Amniotic epithelial cell (primary cell): Measurements from ENCODE around the gene HMGCS1.
"Not testable (repeated sequence)": the region's sequence is repeated elsewhere in the genome, so short reads cannot be mapped to it uniquely, and the experiment has no call there.

ENCODE experiments used
- DNase-seq: peaks from one replicate; pipeline ENCODE4 v3.0.0-alpha.2; 2010; ENCODE audit warnings: low read depth

The HMGCS1 gene

GRCh38 chr5:43313035-43313853 lies at the start of gene HMGCS1:
TSS of gene HMGCS1 (minus strand) at chr5:43313412. CDS start at chr5:43298965, 14,447 bp downstream.
- DNase-seq: peak; percentile 100

DNA sequence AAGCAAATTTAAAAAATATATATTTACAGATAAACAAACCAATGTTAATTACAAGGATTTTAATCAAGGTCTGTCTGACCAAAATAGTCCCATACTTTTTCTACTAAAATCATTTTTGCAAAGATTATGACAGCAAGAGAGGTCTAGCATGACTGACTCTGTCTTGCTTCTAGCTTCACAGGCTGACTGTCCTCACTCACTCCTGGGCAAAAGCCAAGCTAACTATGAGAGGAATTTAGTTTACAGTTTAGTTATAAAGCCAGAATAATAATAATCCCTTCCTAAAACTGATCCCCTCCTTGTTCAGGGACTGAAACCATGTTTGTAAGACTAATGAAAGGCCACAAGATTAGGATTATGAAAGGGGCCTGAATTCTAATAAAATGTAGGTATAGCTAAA lies 45.5 kb upstream of the HMGCS1 start:
- DNase-seq: no peak

- DNase-seq: no peak
Observed at GRCh38 chr5:43358301-43358700, 45.1 kb upstream of the HMGCS1 start.

DNA sequence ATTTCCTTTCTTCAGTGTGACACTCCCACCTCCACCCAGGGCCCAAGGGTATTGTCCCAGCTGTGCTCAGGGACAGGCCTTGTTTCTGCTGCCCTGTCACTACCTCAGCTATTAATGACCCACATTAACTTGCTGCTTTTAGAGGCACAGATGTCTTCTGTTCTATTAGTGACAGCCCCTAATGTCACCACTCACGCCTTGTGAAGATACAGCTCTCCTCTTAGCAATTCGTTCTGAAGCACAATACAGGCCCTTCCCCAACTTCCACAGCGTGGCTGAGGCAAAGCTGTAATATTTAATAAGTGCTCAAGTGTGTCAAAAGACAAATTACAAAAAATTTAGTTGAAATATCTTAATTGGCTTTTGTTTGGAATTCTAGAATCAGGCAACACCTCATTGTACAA lies 44.7 kb upstream of the HMGCS1 start:
- DNase-seq: no peak

DNA sequence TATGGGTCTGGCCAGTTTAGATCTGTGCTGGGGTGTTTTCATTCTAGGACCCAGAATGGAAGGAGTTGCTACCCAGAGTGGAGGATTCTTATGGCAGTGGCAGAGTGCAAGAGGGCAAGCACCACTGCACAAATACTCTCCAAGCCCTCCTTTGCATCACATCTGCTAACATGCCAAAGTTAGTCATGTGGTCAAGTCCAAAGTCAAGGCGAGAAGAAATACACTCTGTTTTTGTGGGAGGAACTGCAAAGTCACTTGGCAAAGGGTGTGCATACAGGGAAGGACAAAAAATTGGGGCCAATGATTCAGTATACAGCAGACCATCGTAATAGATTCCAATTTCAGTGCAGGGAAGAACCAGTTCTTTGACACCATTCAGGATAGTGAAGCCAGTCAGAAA lies 43.9 kb upstream of the HMGCS1 start:
- DNase-seq: no peak

GRCh38 chr5:43354774-43355173 lies 41.6 kb upstream of the HMGCS1 start:
- DNase-seq: no peak

DNA sequence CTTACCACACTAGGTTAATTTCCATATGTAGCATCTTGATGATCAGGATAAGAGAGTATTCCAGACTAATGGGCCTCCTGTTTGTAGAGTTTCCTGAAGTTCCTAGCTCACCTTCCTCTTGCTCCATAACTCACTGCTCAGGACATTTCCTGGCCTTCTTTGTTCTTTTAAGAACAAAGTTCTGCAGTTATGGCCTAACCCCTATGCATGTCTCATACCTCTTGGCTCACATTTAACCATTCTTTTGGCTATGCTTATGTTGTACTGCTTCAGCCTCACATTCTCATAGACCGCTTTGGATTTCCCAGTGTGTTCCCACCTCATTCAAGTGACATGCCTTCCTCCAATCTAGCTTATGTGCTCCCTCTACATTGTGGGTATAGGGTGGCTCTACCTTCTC lies 40.5 kb upstream of the HMGCS1 start:
- DNase-seq: no peak

DNA sequence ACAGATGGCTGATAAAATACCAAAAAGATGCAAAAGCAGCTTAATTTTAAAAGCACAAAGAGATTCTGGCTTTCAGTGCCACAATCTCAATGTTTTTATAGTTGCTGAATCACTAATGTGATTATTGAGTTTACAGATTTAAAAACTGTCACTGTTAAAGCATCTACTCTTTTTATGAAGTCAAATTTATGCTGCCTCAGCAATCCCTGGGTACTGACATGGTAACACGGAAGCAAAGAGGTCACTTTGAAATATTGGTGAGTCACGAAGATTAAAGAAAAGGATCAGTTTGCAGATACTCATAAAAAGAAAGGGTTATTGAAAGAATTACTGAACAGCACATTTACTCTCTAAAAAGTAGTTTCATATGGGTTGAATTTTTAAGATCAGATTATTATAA lies 39.7 kb upstream of the HMGCS1 start:
- no peak for DNase-seq

- DNase-seq: no peak
Observed at GRCh38 chr5:43352131-43352530, 38.9 kb upstream of the HMGCS1 start.

DNA sequence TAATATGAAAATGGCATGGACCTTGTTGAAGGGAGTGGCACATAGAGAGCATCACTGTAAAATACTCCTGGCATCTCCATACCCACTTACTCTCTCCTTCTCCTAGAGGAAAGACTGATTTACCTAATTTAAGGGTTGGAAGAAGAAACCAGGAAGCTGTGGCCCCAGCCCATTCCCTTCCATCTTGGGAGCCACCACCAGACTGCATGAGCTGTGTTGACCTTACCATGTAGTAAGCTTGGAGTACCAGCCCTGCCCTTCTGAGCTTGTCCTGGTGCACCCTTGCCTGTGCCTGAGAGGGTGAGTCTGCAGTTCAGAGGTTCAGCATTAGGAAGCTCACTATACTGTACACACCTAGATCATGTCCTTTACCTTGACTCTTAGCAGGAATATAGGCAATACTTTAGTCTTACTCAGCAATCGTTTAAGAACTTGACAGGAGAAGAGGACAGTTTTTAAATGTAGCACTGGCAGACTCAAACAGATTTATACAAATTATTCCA lies 35.7 kb upstream of the HMGCS1 start:
- no peak for DNase-seq

DNA sequence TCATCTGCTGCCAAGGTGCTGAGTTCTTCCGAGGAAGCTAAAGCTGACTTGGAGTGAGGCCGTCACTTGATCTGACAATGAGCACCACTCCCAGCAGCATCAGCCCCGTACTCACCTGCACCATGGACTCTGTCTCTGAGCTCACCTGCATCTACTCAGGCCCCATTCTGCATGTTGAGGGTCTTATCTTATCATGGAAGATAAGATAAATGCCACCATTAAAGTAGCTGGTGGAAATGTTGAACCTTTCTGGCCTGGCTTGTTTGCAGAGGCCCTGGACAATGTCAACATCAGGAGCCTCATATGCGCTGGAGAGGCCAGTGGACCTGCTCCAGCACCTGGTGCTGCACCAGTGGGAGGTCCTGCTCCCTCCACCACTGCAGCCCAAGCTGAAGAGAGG lies 35.0 kb upstream of the HMGCS1 start:
- DNase-seq: no peak

DNA sequence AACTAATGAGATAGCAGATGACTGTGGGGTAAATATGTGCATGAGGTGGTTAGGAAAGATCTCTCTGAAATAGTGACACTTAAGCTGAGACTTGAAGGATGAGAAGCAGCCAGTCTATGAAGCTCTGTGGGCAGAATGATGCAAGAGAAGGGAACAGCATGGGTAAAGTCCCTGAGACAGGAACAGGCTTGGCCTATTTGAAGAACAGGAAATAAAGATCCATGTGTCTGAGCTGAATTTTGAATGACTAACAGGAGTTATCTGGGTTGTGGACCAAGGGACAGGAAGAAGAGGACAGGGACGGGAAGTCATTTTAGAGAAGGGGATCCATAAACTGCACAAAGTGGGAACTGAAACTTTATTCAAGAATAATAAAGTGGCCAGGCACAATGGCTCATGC lies 25.6 kb upstream of the HMGCS1 start:
- DNase-seq: peak; percentile 10

DNA sequence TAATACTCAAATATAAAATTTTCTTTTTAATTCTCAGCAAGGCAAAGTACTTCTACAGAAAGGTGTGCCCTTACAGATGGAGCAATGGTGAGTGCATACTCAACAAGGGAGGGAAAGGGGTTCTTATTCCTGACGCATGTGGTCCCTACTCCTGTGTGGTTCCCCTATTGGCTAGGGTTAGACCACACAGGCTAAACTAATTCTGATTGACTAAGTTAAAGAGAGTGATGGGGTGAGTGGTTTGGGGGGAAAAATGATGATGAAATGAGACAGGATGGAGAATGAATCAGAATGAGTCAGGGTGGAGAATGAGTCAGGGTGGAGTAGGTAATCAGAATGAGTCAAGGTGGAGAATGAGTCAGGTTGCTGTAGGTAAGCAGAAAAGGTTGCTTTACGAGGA lies 22.9 kb upstream of the HMGCS1 start:
- peak; percentile 12 for DNase-seq

DNA sequence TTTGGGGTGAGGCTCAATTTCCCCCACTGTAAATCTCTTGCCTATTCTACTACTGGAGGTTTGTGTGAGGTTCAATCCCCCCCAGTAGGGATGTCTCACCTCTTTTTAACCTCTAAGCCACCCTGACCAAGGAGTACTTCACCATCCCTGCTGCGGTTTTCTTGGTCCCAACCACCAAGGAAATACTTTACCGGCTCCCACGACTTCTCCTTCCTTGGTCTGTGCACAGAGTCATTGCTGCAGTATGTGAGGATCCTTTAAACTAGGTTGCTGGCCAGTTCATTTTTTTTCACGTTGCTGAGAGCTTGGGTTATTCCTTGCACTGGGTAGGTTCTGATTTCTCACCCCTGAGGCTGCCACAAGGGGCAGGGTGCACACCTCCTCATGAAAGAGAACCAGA lies 22.5 kb upstream of the HMGCS1 start:
- DNase-seq: no peak

GRCh38 chr5:43332401-43332800 lies 19.2 kb upstream of the HMGCS1 start:
- DNase-seq: no peak

DNA sequence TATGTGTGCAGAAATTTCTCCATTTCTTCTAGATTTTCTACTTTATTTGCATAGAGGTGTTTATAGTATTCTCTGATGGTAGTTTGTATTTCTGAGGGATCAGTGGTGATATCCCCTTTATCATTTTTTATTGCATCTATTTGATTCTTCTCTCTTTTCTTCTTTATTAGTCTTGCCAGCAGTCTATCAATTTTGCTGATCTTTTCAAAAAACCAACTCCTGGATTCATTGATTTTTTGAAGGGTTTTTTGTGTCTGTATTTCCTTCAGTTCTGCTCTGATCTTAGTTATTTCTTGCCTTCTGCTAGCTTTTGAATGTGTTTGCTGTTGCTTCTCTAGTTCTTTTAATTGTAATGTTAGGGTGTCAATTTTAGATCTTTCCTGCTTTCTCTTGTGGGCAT lies 12.4 kb upstream of the HMGCS1 start:
- DNase-seq: not testable (repeated sequence)

DNA sequence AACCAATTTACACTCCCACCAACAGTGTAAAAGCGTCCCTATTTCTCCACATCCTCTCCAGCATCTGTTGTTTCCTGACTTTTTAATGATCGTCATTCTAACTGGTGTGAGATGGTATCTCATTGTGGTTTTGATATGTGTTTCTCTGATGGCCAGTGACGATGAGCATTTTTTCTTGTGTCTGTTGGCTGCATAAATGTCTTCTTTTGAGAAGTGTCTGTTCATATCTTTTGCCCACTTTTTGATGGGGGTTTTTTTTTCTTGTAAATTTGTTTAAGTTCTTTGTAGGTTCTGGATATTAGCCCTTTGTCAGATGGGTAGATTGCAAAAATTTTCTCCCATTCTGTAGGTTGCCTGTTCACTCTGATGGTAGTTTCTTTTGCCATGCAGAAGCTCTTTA lies 10.3 kb upstream of the HMGCS1 start:
- DNase-seq: not testable (repeated sequence)

DNA sequence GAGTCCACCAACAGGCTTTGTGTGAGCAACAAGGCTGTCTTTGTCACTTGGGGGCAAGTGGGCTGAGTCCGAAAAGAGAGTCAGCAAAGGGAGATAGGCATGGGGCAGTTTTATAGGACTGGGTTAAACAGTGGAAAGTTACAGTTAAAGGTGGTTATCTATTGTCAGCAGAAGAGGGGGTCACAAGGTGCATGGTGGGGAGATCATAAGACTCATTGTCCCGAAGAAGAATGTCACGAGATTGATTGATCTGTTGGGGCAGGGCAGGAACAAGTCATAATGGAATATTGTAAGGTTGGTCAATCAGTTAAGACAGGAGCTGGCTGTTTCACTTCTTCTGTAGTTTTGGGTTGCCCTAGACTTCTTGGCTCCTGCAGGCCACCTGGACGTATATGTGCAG lies 7.6 kb upstream of the HMGCS1 start:
- DNase-seq: no peak

- DNase-seq: no peak
Observed at GRCh38 chr5:43316421-43316820, 3.2 kb upstream of the HMGCS1 start.

DNA sequence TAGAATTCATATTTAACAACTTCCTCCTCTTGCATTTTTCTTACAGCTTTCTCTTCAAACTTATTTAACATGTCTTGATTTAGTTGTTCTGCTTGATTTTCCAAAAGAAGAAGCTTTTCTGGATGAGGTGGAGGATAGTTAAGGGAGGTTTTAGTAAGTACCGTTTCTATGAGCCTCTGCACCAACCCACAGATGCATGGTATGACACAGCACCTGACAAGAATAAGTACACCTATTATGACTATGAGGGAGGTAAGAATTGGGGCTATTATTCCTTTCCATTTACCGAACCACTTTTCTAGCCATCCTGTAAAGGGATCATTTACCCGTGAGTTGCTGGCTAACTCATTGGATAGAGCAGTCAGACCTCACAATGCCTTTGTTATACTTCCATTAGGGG lies 2.5 kb upstream of the HMGCS1 start:
- DNase-seq: no peak

DNA sequence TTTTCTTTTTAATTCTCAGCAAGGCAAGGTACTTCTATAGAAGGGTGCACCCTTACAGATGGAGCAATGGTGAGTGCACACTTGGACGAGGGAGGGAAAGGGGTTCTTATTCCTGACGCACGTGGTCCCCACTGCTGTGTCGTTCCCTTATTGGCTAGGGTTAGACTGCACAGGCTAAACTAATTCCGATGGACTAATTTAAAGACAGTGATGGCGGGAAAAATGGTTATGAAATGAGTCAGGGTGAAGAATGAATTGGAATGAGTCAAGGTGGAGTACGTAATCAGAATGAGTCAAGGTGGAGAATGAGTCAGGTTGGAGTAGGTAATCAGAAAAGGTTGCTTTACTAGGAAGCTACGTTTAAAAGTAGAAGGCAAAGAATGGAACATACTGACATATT lies 2.1 kb upstream of the HMGCS1 start:
- peak; percentile 63 for DNase-seq

DNA sequence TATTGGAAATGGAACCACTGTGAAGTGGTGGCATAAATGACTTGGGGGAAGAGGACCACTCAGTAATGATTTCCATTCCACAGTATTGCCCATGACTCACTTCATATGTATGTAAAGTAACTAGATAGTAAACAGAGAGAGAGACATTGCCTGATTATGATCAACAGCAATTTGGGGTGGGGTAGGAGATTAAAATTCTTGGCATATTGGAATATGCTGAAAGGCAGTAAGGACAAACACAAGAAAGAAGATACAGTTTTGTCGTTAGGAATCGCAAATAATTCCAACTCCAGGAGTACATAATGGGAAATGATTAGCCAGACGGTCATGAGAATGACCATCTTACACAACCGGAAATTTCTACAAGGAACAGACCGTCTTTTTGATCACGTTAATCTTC lies 1.5 kb upstream of the HMGCS1 start:
- DNase-seq: no peak

DNA sequence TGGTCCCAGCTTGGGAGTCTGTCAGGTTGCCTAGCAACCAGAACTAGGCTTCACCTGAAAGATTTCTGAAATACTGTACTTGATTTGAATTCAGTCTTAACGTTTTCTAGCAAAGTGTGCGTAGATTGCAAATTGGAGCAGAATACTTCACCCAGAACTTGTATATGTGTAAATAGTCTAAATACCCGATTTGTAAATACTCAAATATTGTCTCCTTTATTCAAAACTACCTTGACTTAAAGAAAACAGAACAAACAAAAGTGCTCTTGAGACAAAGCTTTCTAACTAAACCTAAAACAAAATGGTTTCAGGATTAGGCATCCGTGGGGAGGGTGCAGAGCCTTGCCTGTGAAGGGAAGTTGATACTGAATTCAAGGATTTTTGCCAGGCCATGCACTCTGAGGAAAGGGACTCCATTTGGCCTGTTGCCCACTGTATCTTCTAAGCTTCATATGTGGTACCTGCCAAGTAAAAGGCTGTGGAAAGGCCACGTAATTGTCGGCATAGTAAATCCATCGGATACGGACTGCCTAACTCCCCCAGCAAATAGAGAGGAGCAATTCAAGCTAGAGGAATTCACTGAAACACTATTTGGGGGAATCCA lies 744 bp upstream of the HMGCS1 start:
- no peak for DNase-seq

DNA sequence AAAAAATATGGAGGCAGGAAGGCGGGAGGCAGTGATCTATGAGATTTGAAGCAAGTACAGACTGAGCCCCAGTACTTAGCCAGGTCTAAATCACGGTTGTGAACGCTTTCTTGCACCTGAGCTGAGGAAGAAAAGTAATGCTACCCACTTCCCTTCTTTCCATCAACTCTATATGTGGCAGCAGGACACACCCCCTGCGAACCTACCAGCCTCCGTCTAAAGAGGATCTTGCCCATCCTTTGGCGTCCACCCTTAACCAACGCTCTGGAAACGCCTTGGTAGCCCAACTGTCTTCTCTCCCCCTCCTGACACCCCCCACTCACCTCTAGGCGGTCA lies 545 bp downstream of the HMGCS1 start:
- no peak for DNase-seq
